Fibroblast of skin of right biceps (primary cell): Measurements from ENCODE around the gene COX6A2.

Source experiments
- DNase-seq: peaks from one replicate; pipeline ENCODE4 v3.0.0-alpha.2; 2013

The COX6A2 gene

DNA sequence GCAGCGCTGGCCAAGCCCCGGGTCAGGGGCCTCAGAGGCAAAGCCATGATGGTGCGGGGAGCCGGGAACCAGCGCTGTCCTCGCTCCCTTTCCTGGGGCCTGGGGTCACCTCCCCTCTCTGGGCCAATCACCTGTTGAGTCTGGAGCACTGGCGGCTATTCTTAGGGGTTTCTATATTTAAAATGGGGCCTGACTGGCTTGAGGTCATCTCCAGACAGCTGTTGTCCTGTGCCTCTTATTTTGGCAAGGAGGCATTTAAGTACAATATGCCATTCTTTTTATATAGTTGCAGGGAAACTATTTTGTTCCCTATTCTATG lies at the start of gene COX6A2:
Gene COX6A2, minus strand, starts transcription at position 82 of the 319 bp plus-strand sequence. Its CDS starts 35 bp downstream, at position 47.
- no peak for DNase-seq

DNA sequence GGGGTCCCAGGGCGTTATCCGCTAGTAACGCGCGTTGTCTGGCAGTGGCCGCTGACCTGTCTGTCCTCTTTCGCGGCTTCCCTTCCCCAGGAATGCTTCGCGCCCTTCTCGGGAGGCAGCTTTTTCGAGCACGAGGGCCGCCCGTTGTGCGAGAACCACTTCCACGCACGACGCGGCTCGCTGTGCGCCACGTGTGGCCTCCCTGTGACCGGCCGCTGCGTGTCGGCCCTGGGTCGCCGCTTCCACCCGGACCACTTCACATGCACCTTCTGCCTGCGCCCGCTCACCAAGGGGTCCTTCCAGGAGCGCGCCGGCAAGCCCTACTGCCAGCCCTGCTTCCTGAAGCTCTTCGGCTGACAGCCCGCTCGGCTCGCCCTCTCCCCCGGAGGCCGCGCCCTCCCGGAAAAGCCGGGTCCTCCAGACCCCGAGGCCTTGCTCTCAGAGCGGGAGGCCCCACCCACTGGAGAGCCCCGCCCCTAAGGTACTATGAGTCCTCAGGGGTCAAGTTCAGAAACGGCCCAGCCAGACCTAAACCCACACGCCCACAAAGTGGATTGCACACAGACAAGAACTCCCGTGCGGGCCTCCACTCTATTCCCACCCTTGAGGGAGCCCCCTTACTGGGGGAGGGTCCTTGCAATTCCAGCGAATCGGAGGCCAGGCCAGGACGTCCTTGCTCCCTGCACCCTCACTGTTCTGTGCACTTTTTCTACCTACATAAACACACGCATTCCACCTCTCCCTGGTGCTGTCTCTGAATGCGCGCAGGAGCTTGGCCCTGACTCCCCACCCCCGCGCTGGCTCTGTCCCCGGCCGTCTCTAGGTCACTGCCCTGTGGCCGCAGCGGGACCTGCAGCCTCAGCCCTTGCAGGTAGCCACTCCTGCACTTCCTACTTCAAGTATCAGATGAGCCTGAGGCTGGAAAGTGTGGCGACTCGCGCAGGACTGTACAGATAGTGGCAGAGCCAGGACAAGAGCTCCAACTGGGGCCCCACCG lies 49.4 kb upstream of the COX6A2 start:
- no peak for DNase-seq

DNA sequence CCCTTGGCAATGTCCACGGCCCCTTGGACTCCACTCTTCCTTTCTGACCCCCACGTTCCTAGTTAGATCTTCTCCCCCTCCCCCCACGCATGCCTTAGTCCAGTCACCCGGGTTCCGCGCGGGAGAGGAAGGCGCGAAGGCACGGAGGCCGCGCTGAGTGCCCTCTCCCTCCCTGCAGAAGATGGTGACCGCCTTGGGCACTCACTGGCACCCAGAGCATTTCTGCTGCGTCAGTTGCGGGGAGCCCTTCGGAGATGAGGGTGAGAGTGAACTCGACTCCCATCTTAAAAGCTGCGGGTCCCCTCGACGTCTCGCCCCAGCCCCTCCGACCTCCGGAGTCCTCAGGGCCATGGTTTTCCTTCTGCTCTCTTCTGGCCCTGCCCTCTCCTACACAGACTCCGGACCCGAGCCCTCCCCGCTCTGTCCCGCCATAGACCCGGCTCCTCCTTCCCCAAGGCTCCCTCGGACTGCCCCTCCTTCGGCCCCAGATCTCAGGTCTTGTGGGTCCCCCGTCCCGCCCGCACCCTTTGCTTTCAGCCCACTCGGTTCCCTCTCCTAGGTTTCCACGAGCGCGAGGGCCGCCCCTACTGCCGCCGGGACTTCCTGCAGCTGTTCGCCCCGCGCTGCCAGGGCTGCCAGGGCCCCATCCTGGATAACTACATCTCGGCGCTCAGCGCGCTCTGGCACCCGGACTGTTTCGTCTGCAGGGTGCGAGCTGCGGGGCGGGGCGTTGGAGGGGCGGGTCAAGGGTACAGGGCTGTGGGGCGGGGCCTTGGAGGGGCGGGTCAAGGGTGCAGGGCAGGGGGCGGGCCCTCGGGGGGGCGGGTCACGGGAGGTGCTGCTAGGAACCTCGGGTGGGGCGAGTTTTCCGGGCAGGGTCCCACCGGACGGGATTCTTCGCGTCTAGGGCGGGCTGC lies 48.4 kb upstream of the COX6A2 start:
- DNase-seq: peak; percentile 38

DNA sequence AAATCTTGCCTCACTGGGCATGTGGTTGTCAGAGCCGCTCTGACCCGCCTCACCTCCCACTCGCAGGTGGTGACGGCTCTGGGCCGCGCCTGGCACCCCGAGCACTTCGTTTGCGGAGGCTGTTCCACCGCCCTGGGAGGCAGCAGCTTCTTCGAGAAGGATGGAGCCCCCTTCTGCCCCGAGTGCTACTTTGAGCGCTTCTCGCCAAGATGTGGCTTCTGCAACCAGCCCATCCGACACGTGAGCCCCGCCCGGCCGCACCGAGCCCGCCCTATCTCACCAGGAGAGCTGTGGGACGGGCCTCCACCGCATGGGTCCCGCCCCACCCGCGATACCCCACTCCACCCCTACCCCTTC lies 47.8 kb upstream of the COX6A2 start:
- no peak for DNase-seq

DNA sequence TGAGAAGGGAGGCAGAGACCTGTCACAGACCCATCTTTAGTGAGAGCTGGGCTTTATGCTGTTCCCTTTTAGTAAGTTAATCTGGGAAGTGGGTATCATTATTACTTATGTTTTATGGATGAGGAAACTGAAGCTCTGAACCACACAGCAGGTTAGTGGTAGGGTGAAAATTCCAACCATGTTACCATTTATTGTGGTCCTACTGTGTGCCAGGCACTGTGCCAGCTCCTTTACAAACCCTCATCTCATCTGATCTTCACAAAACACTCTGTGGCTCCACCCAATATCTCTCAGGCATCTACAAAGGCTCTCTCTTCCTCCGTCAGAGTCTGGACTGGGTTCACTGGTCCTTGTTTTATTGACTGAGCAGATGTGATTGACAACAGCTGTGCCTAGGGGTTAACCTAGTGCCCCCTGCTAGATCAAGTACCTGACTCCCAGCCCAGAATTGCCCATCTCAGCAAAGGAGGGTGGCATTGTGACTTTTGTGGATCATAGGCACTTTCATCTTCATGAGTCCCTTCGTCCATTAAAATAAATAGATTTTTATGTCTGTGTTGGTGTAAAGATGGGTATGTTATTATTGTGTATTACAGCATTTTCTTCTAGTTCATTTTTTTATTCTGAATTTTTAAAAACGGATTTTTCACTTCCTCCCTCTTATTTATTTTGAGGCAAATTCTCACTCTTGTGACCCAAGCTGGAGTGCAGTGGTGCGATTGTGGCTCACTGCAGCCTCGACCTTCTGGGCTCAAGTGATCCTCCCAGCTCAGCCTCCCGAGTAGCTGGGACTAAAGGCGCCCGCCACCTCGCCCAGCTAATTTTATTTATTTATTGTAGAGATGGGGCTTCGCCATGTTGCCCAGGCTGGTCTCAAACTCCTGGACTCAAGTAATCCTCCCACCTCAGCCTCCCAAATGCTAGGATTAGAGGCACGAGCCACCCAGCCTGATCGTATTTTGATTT lies 46.9 kb upstream of the COX6A2 start:
- no peak for DNase-seq

DNA sequence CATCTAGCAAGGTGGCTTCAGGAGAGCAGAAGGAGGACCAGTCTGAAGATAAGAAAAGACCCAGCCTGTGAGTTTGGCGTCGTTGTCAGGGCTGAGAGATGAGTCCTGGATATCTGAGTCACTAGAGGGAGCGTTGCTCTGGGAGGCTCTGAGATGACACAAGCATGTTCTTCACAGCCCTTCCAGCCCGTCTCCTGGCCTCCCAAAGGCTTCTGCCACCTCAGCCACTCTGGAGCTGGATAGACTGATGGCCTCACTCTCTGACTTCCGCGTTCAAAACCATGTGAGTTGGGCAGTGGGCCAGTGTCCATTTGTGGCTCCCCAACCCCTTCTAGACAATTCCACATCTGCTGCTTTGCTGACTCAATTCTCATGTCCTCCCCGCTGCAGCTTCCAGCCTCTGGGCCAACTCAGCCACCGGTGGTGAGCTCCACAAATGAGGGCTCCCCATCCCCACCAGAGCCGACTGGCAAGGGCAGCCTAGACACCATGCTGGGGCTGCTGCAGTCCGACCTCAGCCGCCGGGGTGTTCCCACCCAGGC lies 46.1 kb upstream of the COX6A2 start:
- peak; percentile 83 for DNase-seq

DNA sequence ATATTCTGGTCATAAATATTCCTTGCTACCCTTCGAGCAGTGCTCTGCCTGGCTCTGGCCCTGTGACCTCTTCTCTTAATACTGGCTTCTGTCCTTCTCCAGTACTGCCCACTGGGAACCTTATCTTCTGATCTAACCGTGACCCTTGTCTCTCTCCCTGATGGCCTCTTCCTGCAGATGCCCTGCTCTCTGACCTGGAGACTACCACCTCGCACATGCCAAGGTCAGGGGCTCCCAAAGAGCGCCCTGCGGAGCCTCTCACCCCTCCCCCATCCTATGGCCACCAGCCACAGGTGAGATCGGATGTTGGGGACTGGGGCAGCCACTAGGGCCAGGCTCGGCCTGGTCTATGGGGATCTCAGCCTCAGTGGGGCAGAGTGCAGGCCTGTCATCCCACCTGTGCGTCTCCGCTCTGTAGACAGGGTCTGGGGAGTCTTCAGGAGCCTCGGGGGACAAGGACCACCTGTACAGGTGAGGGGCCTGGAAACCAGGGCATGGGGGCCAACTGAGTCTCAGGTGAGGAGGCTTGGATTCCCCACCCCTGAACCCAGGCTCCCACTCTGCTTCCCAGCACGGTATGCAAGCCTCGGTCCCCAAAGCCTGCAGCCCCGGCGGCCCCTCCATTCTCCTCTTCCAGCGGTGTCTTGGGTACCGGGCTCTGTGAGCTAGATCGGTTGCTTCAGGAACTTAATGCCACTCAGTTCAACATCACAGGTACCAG lies 45.3 kb upstream of the COX6A2 start:
- DNase-seq: no peak

DNA sequence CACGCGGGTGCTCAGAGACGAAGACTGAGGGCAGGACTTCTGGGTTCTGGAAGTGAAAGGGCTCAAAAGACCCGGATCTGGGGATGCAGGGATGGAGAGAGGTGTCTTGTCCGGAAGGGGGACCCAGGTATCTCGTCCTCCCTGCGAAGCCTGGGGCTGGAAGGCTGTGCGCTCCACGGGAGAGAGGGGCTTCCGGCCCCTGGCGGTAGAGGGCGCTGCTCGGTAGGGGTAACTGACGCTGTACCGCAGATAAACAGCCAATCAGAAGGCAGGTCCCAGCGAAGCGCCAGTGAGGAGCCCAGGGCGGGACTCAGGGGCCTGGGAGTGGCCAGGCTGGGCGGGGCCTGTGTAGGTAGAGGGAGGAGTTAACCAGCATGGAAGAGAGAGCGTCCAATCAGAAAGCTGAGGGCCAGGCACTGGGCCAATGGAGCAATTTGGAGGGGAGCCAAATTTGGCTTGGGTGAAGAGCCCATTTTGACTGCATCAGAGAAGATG lies 44.6 kb upstream of the COX6A2 start:
- peak; percentile 96 for DNase-seq

DNA sequence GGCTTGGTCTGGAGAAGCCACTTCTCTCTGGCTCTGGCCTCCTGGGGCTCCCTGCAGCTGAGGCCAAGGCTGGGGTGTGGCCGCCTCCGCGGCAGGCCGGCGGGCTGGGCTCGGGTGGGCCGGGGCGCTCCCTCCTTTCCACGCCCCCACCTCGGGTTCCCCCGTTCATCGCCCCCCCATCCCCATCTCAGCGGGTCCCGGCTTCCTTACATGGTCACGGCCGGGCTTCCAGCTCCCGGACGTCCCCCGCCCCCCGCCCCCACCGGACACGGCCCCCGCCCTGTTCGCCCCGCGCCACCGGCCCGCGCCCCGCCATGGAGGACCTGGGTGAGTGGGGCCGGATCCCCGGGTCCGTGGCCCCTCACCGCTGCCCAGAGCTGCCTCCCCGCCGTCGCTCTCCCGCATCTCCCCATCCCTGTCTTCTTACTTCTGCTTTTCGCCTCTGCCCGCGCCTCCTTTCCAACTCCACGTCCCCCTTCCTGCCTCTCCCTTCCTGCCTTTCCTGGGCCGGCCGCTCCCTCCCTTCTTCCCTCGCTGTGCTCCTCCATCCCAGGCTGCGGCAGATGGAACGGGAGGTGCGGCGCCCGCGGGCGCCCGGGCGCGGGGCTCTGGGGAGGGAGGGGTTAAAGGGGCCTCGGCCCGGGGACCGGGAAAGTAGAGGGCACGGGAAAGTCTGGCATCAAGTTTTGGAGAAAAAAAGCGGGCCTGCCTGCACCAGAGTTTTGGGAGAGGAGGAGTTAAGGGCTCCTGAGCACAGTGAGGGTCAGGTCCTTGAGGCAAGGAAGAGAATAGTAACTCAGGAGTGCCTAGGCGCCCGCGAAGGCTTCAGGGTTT lies 43.9 kb upstream of the COX6A2 start, which contains the start of gene TGFB1I1:
Gene TGFB1I1, plus strand, starts transcription at position 278 of the 834 bp plus-strand sequence. Its CDS starts 37 bp downstream, at position 315.
- peak; percentile 92 for DNase-seq

DNA sequence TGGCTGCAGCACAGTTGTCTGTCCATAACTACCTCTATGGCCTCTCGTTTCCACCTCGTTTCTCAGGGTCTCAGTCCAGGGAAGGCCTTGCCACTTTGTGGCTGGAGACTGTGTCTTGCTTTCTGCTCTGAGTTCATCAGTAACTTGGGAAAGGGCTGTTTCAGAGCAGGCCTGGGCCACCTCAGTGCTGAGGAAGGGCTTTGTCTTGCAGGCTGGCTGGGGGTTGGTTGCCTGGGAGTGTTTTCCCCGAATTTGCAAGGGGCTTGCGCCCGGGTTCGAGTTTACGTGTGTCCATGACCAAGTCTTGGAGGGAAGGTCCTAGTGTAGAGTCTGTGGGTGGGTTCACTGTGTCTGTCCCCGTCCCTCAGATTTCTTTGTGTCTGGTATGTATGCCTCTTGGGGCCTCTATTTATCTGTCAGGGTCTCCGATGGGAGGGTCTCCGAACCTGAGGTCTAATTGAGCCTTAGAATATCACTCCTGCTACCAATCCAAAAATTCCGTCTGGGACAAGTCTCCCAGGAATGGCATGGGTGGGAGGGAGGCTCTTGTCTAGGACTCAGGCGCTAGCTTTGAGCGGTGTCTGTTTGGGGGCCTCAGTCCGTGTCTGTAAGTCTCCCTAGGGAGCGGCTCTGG lies 43.2 kb upstream of the COX6A2 start:
- no peak for DNase-seq

DNA sequence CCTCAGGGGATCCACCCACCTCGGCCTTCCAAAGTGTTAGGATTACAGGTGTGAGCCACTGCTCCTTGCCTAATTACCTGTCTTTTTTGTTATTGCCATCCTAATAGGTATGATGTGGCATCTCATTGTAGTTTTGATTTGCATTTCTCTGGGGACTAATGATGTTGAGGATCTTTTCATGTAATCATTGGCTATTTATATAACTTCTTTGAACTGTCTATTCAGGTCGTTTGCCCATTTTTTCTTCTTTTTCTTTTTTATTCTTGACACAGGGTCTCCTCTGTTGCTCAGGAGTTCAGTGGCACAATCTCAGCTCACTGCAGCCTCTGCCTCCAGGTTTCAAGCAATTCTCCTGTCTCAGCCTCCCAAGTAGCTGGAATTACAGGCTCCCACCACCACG lies 42.5 kb upstream of the COX6A2 start:
- DNase-seq: no peak

DNA sequence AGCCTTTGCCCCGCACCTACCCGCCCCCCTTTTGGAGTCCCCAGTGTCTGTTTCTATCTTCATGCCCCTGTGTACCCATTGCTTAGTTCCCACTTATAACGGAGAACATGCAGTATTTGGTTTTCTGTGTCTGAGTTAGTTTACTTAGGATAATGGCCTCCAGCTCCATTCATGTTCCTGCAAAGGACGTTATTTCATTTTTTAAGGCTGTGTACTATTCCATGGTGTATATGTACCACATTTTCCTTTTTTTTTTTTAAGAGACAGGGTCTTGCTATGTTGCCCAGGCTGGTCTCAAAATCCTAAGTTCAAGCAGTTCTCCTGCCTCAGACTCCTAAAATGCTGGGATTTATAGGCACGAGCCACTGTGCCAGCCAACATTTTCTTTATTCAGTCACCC lies 39.7 kb upstream of the COX6A2 start:
- DNase-seq: no peak

DNA sequence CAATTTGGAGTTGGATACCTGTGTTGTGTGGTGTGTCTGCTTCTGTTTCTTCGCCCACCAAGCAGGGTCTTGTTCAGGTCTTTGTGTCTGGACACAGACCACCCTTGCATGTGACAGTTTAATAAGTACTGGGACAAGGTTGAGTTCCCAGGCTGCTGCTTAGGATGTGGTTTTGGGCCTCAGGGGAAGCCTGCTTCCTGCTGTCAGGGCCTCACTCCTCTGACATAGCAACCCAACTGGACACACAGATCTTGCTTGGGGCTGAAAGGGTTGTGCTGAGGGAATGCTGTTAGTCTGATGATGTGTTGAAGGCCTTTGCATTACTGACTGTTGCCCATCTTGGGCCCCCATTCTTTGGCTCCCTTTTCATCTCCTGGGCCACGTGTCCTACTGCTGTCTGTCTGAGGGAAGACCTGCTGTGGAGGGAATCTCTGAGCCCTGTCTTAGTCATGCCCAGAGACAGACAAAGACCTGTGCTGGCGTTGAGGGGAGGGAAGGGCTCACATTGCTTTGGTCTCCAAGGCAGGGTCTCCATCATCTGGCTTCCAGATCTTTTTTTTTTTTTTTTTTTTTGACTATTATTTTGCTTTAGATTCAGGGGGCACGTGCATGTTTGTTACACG lies 39.1 kb upstream of the COX6A2 start:
- peak; percentile 34 for DNase-seq

DNA sequence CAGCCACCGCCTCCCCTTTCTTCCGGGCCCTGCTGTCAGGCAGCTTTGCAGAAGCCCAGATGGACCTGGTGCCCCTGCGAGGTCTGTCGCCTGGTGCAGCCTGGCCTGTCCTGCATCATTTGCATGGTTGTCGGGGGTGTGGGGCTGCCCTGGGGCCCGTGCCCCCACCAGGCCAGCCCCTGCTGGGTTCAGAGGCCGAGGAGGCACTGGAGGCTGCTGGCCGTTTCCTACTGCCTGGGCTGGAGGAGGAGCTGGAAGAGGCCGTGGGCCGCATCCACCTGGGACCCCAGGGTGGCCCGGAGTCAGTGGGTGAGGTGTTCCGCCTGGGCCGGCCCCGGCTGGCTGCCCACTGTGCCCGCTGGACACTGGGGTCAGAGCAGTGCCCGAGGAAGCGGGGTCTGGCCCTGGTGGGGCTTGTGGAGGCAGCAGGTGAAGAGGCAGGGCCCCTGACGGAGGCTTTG lies 38.3 kb upstream of the COX6A2 start:
- DNase-seq: no peak

DNA sequence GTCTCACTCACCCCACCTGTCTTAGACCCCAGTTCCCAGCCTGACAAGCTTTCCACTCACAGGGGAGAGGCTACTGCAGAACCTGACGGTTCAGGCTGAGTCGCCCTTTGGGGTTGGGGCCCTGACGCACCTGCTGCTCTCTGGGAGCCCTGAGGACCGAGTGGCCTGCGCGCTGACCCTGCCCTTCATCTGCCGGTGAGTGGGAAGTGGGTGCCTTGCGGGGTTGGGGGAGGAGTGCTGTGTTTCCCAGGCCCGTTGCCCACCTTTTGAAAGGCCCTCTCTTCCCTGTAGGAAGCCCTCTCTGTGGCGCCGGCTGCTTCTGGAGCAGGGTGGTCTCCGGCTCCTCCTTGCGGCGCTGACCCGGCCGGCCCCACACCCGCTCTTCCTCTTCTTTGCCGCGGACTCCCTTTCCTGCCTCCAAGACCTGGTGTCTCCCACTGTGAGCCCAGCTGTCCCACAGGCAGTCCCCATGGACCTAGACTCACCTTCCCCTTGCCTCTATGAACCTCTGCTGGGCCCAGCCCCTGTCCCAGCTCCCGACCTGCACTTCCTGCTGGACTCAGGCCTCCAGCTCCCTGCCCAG lies 37.7 kb upstream of the COX6A2 start:
- no peak for DNase-seq

DNA sequence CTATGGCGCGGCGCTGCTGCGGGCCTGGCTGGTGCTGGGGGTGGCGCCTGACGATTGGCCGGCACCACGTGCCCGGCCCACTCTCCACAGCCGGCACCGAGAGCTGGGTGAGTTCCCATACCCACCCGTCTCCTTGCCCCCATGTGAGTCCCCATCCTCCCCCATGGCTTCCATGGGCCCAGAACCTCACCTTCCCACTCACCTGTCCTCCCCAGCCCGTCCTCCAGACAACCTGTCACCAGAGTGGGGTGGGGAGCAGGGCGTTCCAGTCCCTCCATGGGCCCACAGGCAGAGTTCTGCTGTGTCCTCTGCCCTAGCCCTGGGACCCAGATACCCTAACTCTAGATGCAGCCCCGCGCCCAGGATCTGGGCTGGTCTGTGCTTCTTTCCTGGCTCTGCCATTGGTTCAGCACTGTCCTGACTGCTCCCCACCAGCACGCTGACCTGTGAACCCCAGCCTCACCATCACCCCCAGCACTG lies 36.7 kb upstream of the COX6A2 start:
- DNase-seq: no peak

DNA sequence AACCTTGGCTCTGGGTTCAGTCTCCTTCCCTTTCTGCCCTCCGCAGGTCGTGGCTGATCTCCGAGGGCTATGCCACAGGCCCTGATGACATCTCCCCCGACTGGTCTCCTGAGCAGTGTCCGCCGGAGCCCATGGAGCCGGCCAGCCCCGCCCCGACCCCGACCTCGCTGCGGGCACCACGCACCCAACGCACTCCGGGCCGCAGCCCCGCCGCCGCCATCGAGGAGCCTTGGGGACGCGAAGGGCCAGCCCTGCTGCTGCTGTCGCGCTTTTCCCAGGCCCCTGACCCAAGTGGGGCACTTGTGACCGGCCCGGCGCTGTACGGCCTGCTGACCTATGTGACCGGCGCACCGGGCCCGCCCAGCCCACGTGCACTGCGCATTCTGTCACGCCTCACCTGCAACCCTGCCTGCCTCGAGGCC lies 36.2 kb upstream of the COX6A2 start:
- no peak for DNase-seq
